GM12801 (cell line): ENCODE results near the gene GSTT4.

Experiments
- CTCF ChIP-seq: IDR thresholded peaks from one replicate; pipeline ENCODE4 v1.5.1; 2011; ENCODE audit warnings: control low read depth; ENCODE audit not compliant: insufficient read length; ENCODE audit errors: extremely low read depth

The GSTT4 gene

GRCh38 chr22:24030186-24030702, 25.0 kb upstream of the GSTT4 start:
- no peak for TF ChIP-seq CTCF

- no peak for TF ChIP-seq CTCF
Measured at GRCh38 chr22:24029304-24029703, 24.1 kb upstream of the GSTT4 start.

GRCh38 chr22:24028533-24028932, 23.3 kb upstream of the GSTT4 start:
- no peak for TF ChIP-seq CTCF

- no peak for TF ChIP-seq CTCF
Measured at GRCh38 chr22:24027991-24028390, 22.7 kb upstream of the GSTT4 start.

GRCh38 chr22:24027389-24027975, 22.2 kb upstream of the GSTT4 start:
- TF ChIP-seq CTCF, result no peak

GRCh38 chr22:24026733-24027132, 21.5 kb upstream of the GSTT4 start:
- TF ChIP-seq CTCF, result no peak

- TF ChIP-seq CTCF, result no peak
Measured at GRCh38 chr22:24026056-24026455, 20.8 kb upstream of the GSTT4 start.
